ENCODE data around the gene ENKD1. TPM values are rescaled to one million over a fixed set of nuclear protein-coding genes. Genes with fewer than 3 reads are reported as not detected.

The ENKD1 gene
- total and polyA plus RNA-seq, 2 of the 13 experiments (the other 11 are each of a cell fraction or from before 2014, with no cell fraction given): 10.8 to 20.8 TPM

GRCh38 chr16:67667817-67668494 is 1.4 kb upstream of the ENKD1 start (continued):
- TF ChIP-seq GABPB1 (CRISPR knock-in tag; IDR thresholded peaks at IDR 0.05) (peak; percentile 60; the same call in 1 of the 2 replicates), ZNF570 (CRISPR knock-in tag; IDR thresholded peaks at IDR 0.05; ENCODE audit: borderline replicate concordance) (no peak), PHB2 (IDR thresholded peaks at IDR 0.05; ENCODE audit: partially characterized antibody) (no peak), SP140L (CRISPR knock-in tag; IDR thresholded peaks at IDR 0.05; ENCODE audit: borderline replicate concordance) (no peak), BCL6 (CRISPR knock-in tag; IDR thresholded peaks at IDR 0.05) (peak; percentile 56; the same call in 1 of the 2 replicates), ZNF326 (CRISPR knock-in tag; IDR thresholded peaks at IDR 0.05; ENCODE audit: borderline replicate concordance) (no peak), ZNF674 (CRISPR knock-in tag; IDR thresholded peaks at IDR 0.05; ENCODE audit: low read depth) (peak; percentile 65; the same call in 1 of the 2 replicates), ZNF839 (CRISPR knock-in tag; IDR thresholded peaks at IDR 0.05; ENCODE audit: borderline replicate concordance) (no peak), ATF7-NPFF (CRISPR knock-in tag; IDR thresholded peaks at IDR 0.05; ENCODE audit: low read depth) (peak; percentile 70), MTA3 (CRISPR knock-in tag; IDR thresholded peaks at IDR 0.05) (no peak), HBP1 (CRISPR knock-in tag; IDR thresholded peaks at IDR 0.05; ENCODE audit: low read depth) (0 out of 2 replicates have a peak, but pooled peaks have one; percentile 30), ZNF556 (CRISPR knock-in tag; IDR thresholded peaks at IDR 0.05; ENCODE audit: borderline replicate concordance) (peak; percentile 79; the same call in 1 of the 2 replicates), REXO4 (CRISPR knock-in tag; IDR thresholded peaks at IDR 0.05; ENCODE audit: borderline replicate concordance) (no peak), SOX6 (IDR thresholded peaks at IDR 0.05) (no peak), SOX6 (CRISPR knock-in tag; IDR thresholded peaks at IDR 0.05) (no peak), ZNF639 (CRISPR knock-in tag; conservative IDR thresholded peaks at IDR 0.05) (0 out of 2 replicates have a peak, but pooled peaks have one; percentile 69), ZNF143 (CRISPR knock-in tag; IDR thresholded peaks at IDR 0.05) (peak; percentile 78), AGO2 (optimal IDR thresholded peaks at IDR 0.05; ENCODE audit: low read depth, low read length) (no peak), DR1 (CRISPR knock-in tag; IDR thresholded peaks at IDR 0.05) (peak; percentile 53; the same call in 1 of the 2 replicates), SMAD1 (CRISPR knock-in tag; IDR thresholded peaks at IDR 0.05; ENCODE audit: borderline replicate concordance, low read depth) (no peak), KAT8 (CRISPR knock-in tag; IDR thresholded peaks at IDR 0.05) (peak; percentile 82), KLF12 (CRISPR knock-in tag; IDR thresholded peaks at IDR 0.05; ENCODE audit: borderline replicate concordance) (0 out of 2 replicates have a peak, but pooled peaks have one; percentile 34), HOXA9 (CRISPR knock-in tag; IDR thresholded peaks at IDR 0.05; ENCODE audit: borderline replicate concordance) (no peak)
- TF ChIP-seq, protein P1, sequence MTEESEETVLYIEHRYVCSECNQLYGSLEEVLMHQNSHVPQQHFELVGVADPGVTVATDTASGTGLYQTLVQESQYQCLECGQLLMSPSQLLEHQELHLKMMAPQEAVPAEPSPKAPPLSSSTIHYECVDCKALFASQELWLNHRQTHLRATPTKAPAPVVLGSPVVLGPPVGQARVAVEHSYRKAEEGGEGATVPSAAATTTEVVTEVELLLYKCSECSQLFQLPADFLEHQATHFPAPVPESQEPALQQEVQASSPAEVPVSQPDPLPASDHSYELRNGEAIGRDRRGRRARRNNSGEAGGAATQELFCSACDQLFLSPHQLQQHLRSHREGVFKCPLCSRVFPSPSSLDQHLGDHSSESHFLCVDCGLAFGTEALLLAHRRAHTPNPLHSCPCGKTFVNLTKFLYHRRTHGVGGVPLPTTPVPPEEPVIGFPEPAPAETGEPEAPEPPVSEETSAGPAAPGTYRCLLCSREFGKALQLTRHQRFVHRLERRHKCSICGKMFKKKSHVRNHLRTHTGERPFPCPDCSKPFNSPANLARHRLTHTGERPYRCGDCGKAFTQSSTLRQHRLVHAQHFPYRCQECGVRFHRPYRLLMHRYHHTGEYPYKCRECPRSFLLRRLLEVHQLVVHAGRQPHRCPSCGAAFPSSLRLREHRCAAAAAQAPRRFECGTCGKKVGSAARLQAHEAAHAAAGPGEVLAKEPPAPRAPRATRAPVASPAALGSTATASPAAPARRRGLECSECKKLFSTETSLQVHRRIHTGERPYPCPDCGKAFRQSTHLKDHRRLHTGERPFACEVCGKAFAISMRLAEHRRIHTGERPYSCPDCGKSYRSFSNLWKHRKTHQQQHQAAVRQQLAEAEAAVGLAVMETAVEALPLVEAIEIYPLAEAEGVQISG (CRISPR knock-in tag; IDR thresholded peaks at IDR 0.05): peak; percentile 85
- TF ChIP-seq, protein P2, sequence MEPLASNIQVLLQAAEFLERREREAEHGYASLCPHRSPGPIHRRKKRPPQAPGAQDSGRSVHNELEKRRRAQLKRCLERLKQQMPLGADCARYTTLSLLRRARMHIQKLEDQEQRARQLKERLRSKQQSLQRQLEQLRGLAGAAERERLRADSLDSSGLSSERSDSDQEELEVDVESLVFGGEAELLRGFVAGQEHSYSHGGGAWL (CRISPR knock-in tag; IDR thresholded peaks at IDR 0.05): no peak

Measured in HepG2 (cell line).